ENCODE measurements around the gene NID1.

Gene NID1

GRCh38 chr1:235941876-235942624 lies 122.8 kb downstream of the NID1 start:
- Histone ChIP-seq H2BK12ac (ENCODE audit: low read length) (no peak overlapping the region), H3K79me1 (ENCODE audit: low read length) (no peaks in the 10 kb centered on the region), H3K27ac (ENCODE audit: low read depth, low read length) (no peak overlapping the region), H3K79me2 (ENCODE audit: control insufficient read depth, insufficient read depth, low read length, poor library complexity) (no peaks in the 10 kb centered on the region), H3K18ac (ENCODE audit: low read length) (no peak overlapping the region), H3K4me3 (ENCODE audit: low read depth, low read length) (no peak overlapping the region), H3K9ac (ENCODE audit: low read length) (no peak overlapping the region), H4K8ac (ENCODE audit: low read depth, low read length) (no peak overlapping the region), H3K27me3 (ENCODE audit: insufficient read depth, low read length) (no peaks in the 10 kb centered on the region), H4K12ac (ENCODE audit: low read depth, low read length) (no peak overlapping the region), H3K9me3 (ENCODE audit: insufficient read depth, low read depth, low read length) (no peaks in the 10 kb centered on the region), H3K23ac (ENCODE audit: low read length) (no peak overlapping the region), H3K14ac (ENCODE audit: low read length) (no peak overlapping the region), H3K4ac (ENCODE audit: low read depth, low read length) (no peak overlapping the region), H2AFZ (ENCODE audit: insufficient read depth, low read length, poor library complexity) (no peak overlapping the region), H3K4me1 (ENCODE audit: control insufficient read depth in 1 of 2, insufficient read depth in 2 of 2, low read length in 2 of 2) (peaks cover 0 to 3% of the 10 kb centered on the region in 2 experiments), H2BK5ac (ENCODE audit: low read depth, low read length, poor library complexity) (no peak overlapping the region), H3K36me3 (ENCODE audit: control insufficient read depth in 1 of 2, insufficient read depth in 2 of 2, low read length in 2 of 2) (no peaks in the 10 kb centered on the region), H2BK120ac (ENCODE audit: insufficient read depth, low read length, poor library complexity) (no peak overlapping the region), H2AK5ac (ENCODE audit: low read length) (no peak overlapping the region), H4K91ac (ENCODE audit: low read depth, low read length) (no peak overlapping the region), H3K4me2 (ENCODE audit: low read length) (no peak overlapping the region)
- no peak for DNase-seq
- 100% methylated on average over 1 of the region's 12 CpGs for WGBS (ENCODE audit: extremely low coverage, insufficient coverage, insufficient read length)

DNA sequence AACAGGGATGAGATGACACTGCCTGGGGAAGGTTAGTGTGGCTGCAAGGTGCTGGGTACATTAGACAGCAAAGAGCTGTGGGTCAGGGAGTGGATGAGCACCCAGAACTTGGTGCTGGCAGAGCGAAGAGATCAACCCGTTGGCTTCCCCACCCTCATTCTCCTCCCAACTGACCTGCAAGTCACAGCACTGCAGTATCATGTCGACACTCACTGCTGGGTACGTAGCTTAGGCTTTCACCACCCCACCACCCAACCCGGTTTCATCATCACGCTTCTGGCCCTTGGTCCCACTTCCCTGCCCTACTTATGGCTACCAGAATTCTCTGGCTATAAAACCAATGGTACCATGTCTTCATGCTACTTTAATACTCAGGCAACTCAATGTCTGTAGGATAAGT lies 124.6 kb downstream of the NID1 start:
- Histone ChIP-seq H4K8ac (ENCODE audit: low read depth, low read length) (no peak overlapping the region), H3K9ac (ENCODE audit: low read length) (no peak overlapping the region), H3K18ac (ENCODE audit: low read length) (peak overlapping the region; percentile 23), H4K91ac (ENCODE audit: low read depth, low read length) (no peak overlapping the region), H3K4me1 (ENCODE audit: control insufficient read depth in 1 of 2, insufficient read depth in 2 of 2, low read length in 2 of 2) (peaks cover 0 to 3% of the 10 kb centered on the region in 2 experiments), H3K27ac (ENCODE audit: low read depth, low read length) (no peak overlapping the region), H3K14ac (ENCODE audit: low read length) (no peak overlapping the region), H3K4ac (ENCODE audit: low read depth, low read length) (no peak overlapping the region), H3K23ac (ENCODE audit: low read length) (no peak overlapping the region), H3K27me3 (ENCODE audit: insufficient read depth, low read length) (no peaks in the 10 kb centered on the region), H2AK5ac (ENCODE audit: low read length) (no peak overlapping the region), H4K12ac (ENCODE audit: low read depth, low read length) (no peak overlapping the region), H3K4me3 (ENCODE audit: low read depth, low read length) (no peak overlapping the region), H2BK12ac (ENCODE audit: low read length) (no peak overlapping the region), H2AFZ (ENCODE audit: insufficient read depth, low read length, poor library complexity) (no peak overlapping the region), H3K4me2 (ENCODE audit: low read length) (no peak overlapping the region), H2BK120ac (ENCODE audit: insufficient read depth, low read length, poor library complexity) (no peak overlapping the region), H3K79me1 (ENCODE audit: low read length) (no peaks in the 10 kb centered on the region), H3K9me3 (ENCODE audit: insufficient read depth, low read depth, low read length) (no peaks in the 10 kb centered on the region), H3K79me2 (ENCODE audit: control insufficient read depth, insufficient read depth, low read length, poor library complexity) (no peaks in the 10 kb centered on the region), H3K36me3 (ENCODE audit: control insufficient read depth in 1 of 2, insufficient read depth in 2 of 2, low read length in 2 of 2) (no peaks in the 10 kb centered on the region), H2BK5ac (ENCODE audit: low read depth, low read length, poor library complexity) (no peak overlapping the region)
- DNase-seq: no peak
- no CpG with 5 or more reads among the region's 6 CpGs for WGBS (ENCODE audit: extremely low coverage, insufficient coverage, insufficient read length)

DNA sequence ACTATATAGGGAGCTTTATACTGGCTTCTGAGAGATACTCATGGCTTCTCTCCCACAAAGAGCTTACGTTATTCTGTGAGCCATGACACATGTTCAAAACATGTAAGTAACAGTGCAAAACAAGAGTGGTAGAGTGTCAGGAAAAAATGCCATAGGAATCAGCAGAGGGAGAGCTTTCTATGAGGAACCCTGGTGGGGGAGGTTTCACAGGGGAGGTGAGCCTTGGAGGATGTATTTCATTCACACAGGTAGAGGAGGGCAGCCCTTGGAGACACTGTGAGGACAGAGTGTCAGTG lies 125.5 kb downstream of the NID1 start:
- H3K18ac ChIP-seq (ENCODE audit: low read length): no peak overlapping the region
- no CpG with 5 or more reads among the region's 1 CpG for WGBS (ENCODE audit: extremely low coverage, insufficient coverage, insufficient read length)
- H2BK5ac ChIP-seq (ENCODE audit: low read depth, low read length, poor library complexity): no peak overlapping the region
- H3K23ac ChIP-seq (ENCODE audit: low read length): no peak overlapping the region
- no peak overlapping the region for H2BK120ac ChIP-seq (ENCODE audit: insufficient read depth, low read length, poor library complexity)
- H2AFZ ChIP-seq (ENCODE audit: insufficient read depth, low read length, poor library complexity): no peak overlapping the region
- H3K14ac ChIP-seq (ENCODE audit: low read length): no peak overlapping the region
- no peak overlapping the region for H3K4me3 ChIP-seq (ENCODE audit: low read depth, low read length)
- H4K8ac ChIP-seq (ENCODE audit: low read depth, low read length): no peak overlapping the region
- H2AK5ac ChIP-seq (ENCODE audit: low read length): no peak overlapping the region
- H3K9ac ChIP-seq (ENCODE audit: low read length): no peak overlapping the region
- H3K27me3 ChIP-seq (ENCODE audit: insufficient read depth, low read length): no peaks in the 10 kb centered on the region
- H3K4me1 ChIP-seq (ENCODE audit: control insufficient read depth in 1 of 2, insufficient read depth in 2 of 2, low read length in 2 of 2): peaks cover 0 to 3% of the 10 kb centered on the region in 2 experiments
- no peaks in the 10 kb centered on the region for H3K9me3 ChIP-seq (ENCODE audit: insufficient read depth, low read depth, low read length)
- no peak overlapping the region for H4K91ac ChIP-seq (ENCODE audit: low read depth, low read length)
- H3K4me2 ChIP-seq (ENCODE audit: low read length): no peak overlapping the region
- no peaks in the 10 kb centered on the region for H3K79me2 ChIP-seq (ENCODE audit: control insufficient read depth, insufficient read depth, low read length, poor library complexity)
- no peak overlapping the region for H2BK12ac ChIP-seq (ENCODE audit: low read length)
- H3K36me3 ChIP-seq (ENCODE audit: control insufficient read depth in 1 of 2, insufficient read depth in 2 of 2, low read length in 2 of 2): no peaks in the 10 kb centered on the region
- peak; percentile 40 to 84 for DNase-seq
- no peaks in the 10 kb centered on the region for H3K79me1 ChIP-seq (ENCODE audit: low read length)
- H3K27ac ChIP-seq (ENCODE audit: low read depth, low read length): no peak overlapping the region
- no peak overlapping the region for H4K12ac ChIP-seq (ENCODE audit: low read depth, low read length)
- H3K4ac ChIP-seq (ENCODE audit: low read depth, low read length): no peak overlapping the region

GRCh38 chr1:235938709-235939479 lies 126.0 kb downstream of the NID1 start:
- H3K79me1 ChIP-seq (ENCODE audit: low read length): no peaks in the 10 kb centered on the region
- H2BK120ac ChIP-seq (ENCODE audit: insufficient read depth, low read length, poor library complexity): no peak overlapping the region
- H3K79me2 ChIP-seq (ENCODE audit: control insufficient read depth, insufficient read depth, low read length, poor library complexity): no peaks in the 10 kb centered on the region
- H3K9me3 ChIP-seq (ENCODE audit: insufficient read depth, low read depth, low read length): no peaks in the 10 kb centered on the region
- H2AFZ ChIP-seq (ENCODE audit: insufficient read depth, low read length, poor library complexity): no peak overlapping the region
- no peaks in the 10 kb centered on the region for H3K36me3 ChIP-seq (ENCODE audit: control insufficient read depth in 1 of 2, insufficient read depth in 2 of 2, low read length in 2 of 2)
- peaks cover 0 to 3% of the 10 kb centered on the region in 2 experiments for H3K4me1 ChIP-seq (ENCODE audit: control insufficient read depth in 1 of 2, insufficient read depth in 2 of 2, low read length in 2 of 2)
- H3K27ac ChIP-seq (ENCODE audit: low read depth, low read length): no peak overlapping the region
- H3K4me2 ChIP-seq (ENCODE audit: low read length): no peak overlapping the region
- no peak overlapping the region for H3K9ac ChIP-seq (ENCODE audit: low read length)
- H3K27me3 ChIP-seq (ENCODE audit: insufficient read depth, low read length): no peaks in the 10 kb centered on the region
- no peak overlapping the region for H3K4me3 ChIP-seq (ENCODE audit: low read depth, low read length)
- no peak overlapping the region for H2BK5ac ChIP-seq (ENCODE audit: low read depth, low read length, poor library complexity)
- H3K23ac ChIP-seq (ENCODE audit: low read length): no peak overlapping the region
- H4K91ac ChIP-seq (ENCODE audit: low read depth, low read length): no peak overlapping the region
- peak; percentile 21 to 31 for DNase-seq
- H4K12ac ChIP-seq (ENCODE audit: low read depth, low read length): no peak overlapping the region
- H3K4ac ChIP-seq (ENCODE audit: low read depth, low read length): no peak overlapping the region
- no peak overlapping the region for H2AK5ac ChIP-seq (ENCODE audit: low read length)
- no peak overlapping the region for H3K18ac ChIP-seq (ENCODE audit: low read length)
- WGBS (ENCODE audit: extremely low coverage, insufficient coverage, insufficient read length): no CpG with 5 or more reads among the region's 7 CpGs
- no peak overlapping the region for H2BK12ac ChIP-seq (ENCODE audit: low read length)
- no peak overlapping the region for H3K14ac ChIP-seq (ENCODE audit: low read length)
- H4K8ac ChIP-seq (ENCODE audit: low read depth, low read length): no peak overlapping the region

All from trophoblast cell (in vitro differentiated cells and primary cell).